Psoas muscle (tissue), 8 donors: ENCODE measurements around the gene TNIK. TPM values are rescaled to one million over a fixed set of nuclear protein-coding genes. Genes with fewer than 3 reads are reported as not detected.

Experiments used
- ATAC-seq, 4 donors: fragments of 200-7000 bp; cut with Tn5 transposase; one replicate each; pipeline ENCODE4 v1.9.1; 2020; ENCODE audit warnings: moderate library complexity in 3 of 4, mild to moderate bottlenecking in 2 of 4
- DNase-seq, 2 donors: peaks; one replicate each; pipeline ENCODE4 v3.0.0-alpha.2; 2020
- H3K27ac ChIP-seq: fragments of 200-600 bp; one replicate; pipeline ENCODE4 v1.8.0; 2022
- H3K27me3 ChIP-seq, 3 donors: fragments of 200-600 bp in 1 of 3; one replicate each; pipeline versions ENCODE4 v1.6.1 to v1.8.0; 2013 to 2022; ENCODE audit warnings: low read length in 2 of 3, mild to moderate bottlenecking in 2 of 3, moderate library complexity in 1 of 3; ENCODE audit not compliant: insufficient read depth in 3 of 3
- H3K36me3 ChIP-seq, 2 donors: fragments of 200-600 bp in 1 of 2; one replicate each; pipeline versions ENCODE4 v1.6.1 to v1.8.0; 2013 to 2022; ENCODE audit warnings: low read depth in 1 of 2, mild to moderate bottlenecking in 1 of 2, moderate library complexity in 1 of 2; ENCODE audit not compliant: insufficient read depth in 1 of 2
- H3K4me1 ChIP-seq: fragments of 200-600 bp; one replicate; pipeline ENCODE4 v1.8.0; 2022
- H3K4me3 ChIP-seq: fragments of 200-600 bp; one replicate; pipeline ENCODE4 v1.8.0; 2022; ENCODE audit warnings: mild to moderate bottlenecking
- H3K9me3 ChIP-seq: fragments of 200-600 bp; one replicate; pipeline ENCODE4 v1.8.0; 2022
- WGBS, 3 donors: extraction: QIAGEN DNeasy Blood & Tissue Kit; methylation state at CpG; one replicate each; pipeline versions ENCODE4 v1.1.6 to v1.1.7; 2013; 5-methylcytosine and 5-hydroxymethylcytosine counted together
- intact Hi-C, 2 donors: fragments of 100-400 bp; cut with DNase I; formaldehyde crosslinking; loops; one replicate each; pipeline versions ENCODE4 v1.11.0 to v1.14.2; 2022
- polyA plus RNA-seq, 3 donors: library from polyadenylated mRNA; stranded (reverse); fragments of 200-250 nt; gene quantifications; one replicate each; pipeline ENCODE4 v1.2.3, GENCODE V29; 2013
- total RNA-seq, 4 donors: library from RNA; stranded (reverse); fragmentation: NEBNext Ultra II Directional in 2 of 4; extraction: Animal tissue kit (Norgen Biotek cat#: 25700) in 2 of 4; gene quantifications; one replicate each; pipeline versions ENCODE4 v1.2.1 to v1.2.4, GENCODE V29; 2021 to 2023
- TF ChIP-seq, protein P1 (sequence below): fragments of 200-600 bp; IDR thresholded peaks from one replicate; pipeline ENCODE4 v1.8.0; 2022; ENCODE audit warnings: antibody characterized with exemption
- donor health status: healthy with polysubstance abuse.
- donor health status: DM: no; HTN: no; CAD: no; lungs with moderate emphysema.
- donor health status: Bipolar disorder and iron deficiency.
- donor health status: healthy.
- donor health status: DM: yes; HTN: yes; CAD: no.
- donor health status: DM: no; HTN: no; CAD: no.
- donor health status: DM: no; HTN: no; CAD: no.
- donor health status: DM: yes; HTN: yes; CAD: no.

The TNIK gene
- total and polyA plus RNA-seq, 7 donors: 9.9 to 32.4 (median 12.5) TPM

DNA sequence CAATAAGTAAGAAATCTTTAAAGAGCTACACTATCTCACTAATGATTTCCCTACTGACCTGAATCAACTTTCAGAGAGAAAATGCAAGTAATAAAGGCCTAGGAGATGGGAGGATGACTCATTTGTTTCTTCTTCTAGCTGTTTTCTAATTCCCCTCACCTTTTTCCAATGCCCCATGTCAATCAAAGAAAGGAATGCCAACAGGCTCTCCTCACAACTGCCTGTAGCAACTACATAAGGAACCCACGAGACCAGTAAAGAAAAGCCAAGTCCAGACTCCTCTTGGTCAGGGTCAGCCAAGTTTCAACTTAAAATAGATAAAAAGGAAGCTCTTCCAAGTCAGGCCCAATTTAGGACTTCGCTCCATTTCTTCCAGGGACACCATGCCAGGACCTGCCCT lies 201.9 kb downstream of the TNIK start:
- H3K4me1 ChIP-seq: peaks cover 36% of the 10 kb centered on the region
- TF ChIP-seq, protein P1, sequence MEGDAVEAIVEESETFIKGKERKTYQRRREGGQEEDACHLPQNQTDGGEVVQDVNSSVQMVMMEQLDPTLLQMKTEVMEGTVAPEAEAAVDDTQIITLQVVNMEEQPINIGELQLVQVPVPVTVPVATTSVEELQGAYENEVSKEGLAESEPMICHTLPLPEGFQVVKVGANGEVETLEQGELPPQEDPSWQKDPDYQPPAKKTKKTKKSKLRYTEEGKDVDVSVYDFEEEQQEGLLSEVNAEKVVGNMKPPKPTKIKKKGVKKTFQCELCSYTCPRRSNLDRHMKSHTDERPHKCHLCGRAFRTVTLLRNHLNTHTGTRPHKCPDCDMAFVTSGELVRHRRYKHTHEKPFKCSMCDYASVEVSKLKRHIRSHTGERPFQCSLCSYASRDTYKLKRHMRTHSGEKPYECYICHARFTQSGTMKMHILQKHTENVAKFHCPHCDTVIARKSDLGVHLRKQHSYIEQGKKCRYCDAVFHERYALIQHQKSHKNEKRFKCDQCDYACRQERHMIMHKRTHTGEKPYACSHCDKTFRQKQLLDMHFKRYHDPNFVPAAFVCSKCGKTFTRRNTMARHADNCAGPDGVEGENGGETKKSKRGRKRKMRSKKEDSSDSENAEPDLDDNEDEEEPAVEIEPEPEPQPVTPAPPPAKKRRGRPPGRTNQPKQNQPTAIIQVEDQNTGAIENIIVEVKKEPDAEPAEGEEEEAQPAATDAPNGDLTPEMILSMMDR: no peak
- no peak for DNase-seq
- H3K36me3 ChIP-seq: no peaks in the 10 kb centered on the region
- 13 to 30% (median 14%) methylated on average over 2 of the region's 2 CpGs for WGBS, 3 donors
- ATAC-seq: peak; percentile 54 to 90 (median 84)
- no peak overlapping the region for H3K4me3 ChIP-seq
- H3K9me3 ChIP-seq: no peaks in the 10 kb centered on the region
- H3K27me3 ChIP-seq: no peaks in the 10 kb centered on the region
- intact Hi-C loops: loop anchor here in 1 of 2 donors (5.0 kb wide), 2 partner anchors 56 to 199 kb away; no protein-coding TSS in a partner anchor
- H3K27ac ChIP-seq: peak overlapping the region; percentile 84

DNA sequence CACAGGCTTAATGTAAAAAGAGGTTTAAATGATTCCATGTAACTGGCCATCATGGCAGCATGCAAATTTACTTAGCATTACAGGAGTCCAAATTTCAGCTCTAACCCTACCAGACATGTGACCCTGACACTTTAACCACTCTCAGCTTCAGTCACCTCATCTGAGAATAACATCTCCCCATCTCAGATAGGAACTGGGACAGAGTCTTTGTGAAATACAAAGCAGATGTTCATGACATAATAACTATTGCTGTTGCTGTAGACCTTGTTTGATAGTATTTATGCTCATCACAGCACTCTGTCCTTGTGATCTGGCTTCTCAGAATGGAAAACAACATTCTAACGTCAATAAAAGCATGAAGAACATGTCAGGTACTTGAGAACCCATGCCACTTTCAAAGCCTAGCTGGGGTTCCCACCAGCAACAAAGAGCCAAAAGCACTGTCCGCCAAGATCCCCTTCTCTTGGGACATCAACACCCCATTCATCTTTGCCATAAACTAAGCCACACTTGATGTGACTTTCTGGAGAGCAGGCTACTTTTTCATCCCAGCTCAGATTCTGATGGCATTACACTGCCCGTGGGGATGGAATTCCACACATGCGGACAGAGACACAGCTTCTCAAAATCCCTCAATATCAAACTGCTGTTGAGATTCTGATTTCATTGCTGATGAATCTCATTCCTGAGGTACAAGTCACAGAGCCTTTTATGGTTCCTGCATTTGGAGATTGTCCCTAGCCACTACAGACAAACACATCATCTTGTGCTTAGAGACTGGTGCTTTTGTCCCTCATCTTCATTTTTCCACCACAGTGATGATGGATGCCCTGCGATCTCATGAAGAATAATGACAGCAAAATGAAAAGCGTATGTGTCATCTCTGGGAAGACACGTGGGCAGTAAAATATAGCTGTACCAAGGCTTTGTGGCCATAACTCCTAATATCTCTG lies 202.7 kb downstream of the TNIK start:
- Histone ChIP-seq H3K27ac (peak overlapping the region; percentile 84), H3K9me3 (no peaks in the 10 kb centered on the region), H3K36me3 (no peaks in the 10 kb centered on the region), H3K4me3 (no peak overlapping the region), H3K4me1 (peaks cover 33% of the 10 kb centered on the region), H3K27me3 (no peaks in the 10 kb centered on the region)
- ATAC-seq (peak; percentile 79 to 87 (median 83)), DNase-seq (no peak)
- TF ChIP-seq, protein P1: no peak
- intact Hi-C loops: loop anchor here in 1 of 2 donors (5.0 kb wide), 2 partner anchors 55 to 200 kb away; no protein-coding TSS in a partner anchor
- WGBS, 3 donors: 28 to 47% (median 35%) methylated on average over 7 of the region's 7 CpGs

DNA sequence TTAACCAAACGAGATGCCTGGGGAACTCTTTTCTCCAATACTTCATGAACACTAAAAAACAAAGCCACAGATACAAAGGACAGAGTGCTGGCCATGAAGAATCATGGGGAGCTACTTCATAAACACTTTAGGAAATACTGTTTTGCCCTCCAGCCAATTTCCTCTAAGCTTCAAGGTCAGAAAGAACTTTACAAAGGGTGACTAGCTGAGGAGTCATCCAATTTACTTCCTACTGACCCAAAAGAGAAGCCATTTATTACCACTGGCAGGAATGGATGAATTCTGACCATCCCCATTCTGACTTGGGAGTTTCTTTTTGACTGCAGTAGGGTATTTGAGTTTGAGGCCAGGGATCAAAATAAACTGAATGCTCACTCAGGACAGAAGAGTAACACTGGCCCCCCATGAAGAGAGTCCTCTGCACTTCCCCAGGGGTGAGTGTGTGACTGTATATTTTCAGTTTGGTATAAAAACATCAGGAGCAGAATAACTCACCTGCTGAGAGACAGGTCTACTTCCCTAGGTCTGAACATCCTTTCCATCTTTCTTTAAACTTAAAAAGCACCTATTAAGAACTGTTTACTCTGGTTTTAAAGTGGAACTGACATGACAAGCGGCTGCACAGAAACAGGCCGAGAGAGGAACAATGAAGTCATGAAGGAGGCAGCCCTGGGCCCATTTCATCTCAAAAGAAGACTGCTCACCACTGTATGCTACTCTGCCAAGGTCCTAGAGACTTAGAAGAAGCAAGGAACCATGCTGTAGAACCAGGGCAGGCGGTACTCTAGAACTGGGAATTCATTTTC lies 203.6 kb downstream of the TNIK start:
- ATAC-seq (no peak), DNase-seq (no peak)
- Histone ChIP-seq H3K27me3 (no peaks in the 10 kb centered on the region), H3K27ac (peak overlapping the region; percentile 84), H3K4me1 (peaks cover 31% of the 10 kb centered on the region), H3K36me3 (no peaks in the 10 kb centered on the region), H3K9me3 (no peaks in the 10 kb centered on the region), H3K4me3 (no peak overlapping the region)
- intact Hi-C loops: loop anchor here in 1 of 2 donors (5.0 kb wide), 2 partner anchors 54 to 201 kb away; no protein-coding TSS in a partner anchor
- TF ChIP-seq, protein P1: no peak
- WGBS, 3 donors: 88 to 95% (median 91%) methylated on average over 4 of the region's 4 CpGs

DNA sequence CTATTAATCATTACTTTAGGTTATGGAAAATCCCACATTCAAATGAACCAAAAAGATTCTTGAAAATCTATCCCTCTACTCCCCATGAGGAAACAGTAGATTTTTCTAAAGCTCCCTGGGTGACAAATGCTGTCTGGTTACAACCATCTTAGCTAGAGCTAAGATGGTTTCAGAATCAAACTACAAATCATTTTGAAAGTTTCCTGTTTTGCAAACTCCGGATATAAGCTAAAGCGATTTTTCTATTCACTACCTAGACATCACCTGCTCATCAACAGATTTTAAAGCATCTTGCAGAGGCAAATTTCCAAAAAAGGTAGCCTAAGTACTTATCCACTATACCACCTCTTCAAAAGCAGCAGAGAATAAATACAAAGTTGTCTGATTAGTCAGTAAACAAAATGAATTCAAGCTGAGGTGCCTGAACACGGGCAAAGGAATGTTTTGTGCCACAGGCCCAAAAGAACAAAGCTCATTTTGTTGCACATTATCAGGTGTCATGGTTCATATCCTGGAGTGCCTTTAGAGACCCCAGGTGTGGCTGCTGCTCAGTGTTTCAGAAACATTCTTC lies 204.9 kb downstream of the TNIK start:
- H3K27ac ChIP-seq: no peak overlapping the region
- H3K4me1 ChIP-seq: peaks cover 25% of the 10 kb centered on the region
- TF ChIP-seq, protein P1: no peak
- intact Hi-C loops: loop anchor here in 1 of 2 donors (5.0 kb wide), 2 partner anchors 53 to 202 kb away; no protein-coding TSS in a partner anchor
- no peaks in the 10 kb centered on the region for H3K27me3 ChIP-seq
- no peaks in the 10 kb centered on the region for H3K9me3 ChIP-seq
- DNase-seq: no peak
- 58 to 64% (median 64%) methylated on average over 3 of the region's 3 CpGs for WGBS, 3 donors
- no peak overlapping the region for H3K4me3 ChIP-seq
- no peak for ATAC-seq
- H3K36me3 ChIP-seq: no peaks in the 10 kb centered on the region
